Liver (tissue), 9 donors: ENCODE measurements around the gene USH2A. TPM values are rescaled to one million over a fixed set of nuclear protein-coding genes. Genes with fewer than 3 reads are reported as not detected.

ENCODE experiments used
- DNase-seq: peaks from one replicate; pipeline ENCODE4 v3.0.0-alpha.2; 2017; ENCODE audit warnings: low spot score
- H3K27ac ChIP-seq, 2 donors: one replicate each; pipeline ENCODE4 v1.7.0; 2013; ENCODE audit warnings: inconsistent platforms in 2 of 2, low read length in 2 of 2, control low read depth in 1 of 2, low read depth in 1 of 2, mild to moderate bottlenecking in 1 of 2
- H3K27me3 ChIP-seq, 4 donors: one replicate each; pipeline versions ENCODE4 v1.6.1 to v1.7.0; 2013; ENCODE audit warnings: low read length in 3 of 4, inconsistent platforms in 1 of 4, mild to moderate bottlenecking in 1 of 4, moderate library complexity in 1 of 4; ENCODE audit not compliant: control insufficient read depth in 4 of 4, insufficient read depth in 4 of 4
- H3K36me3 ChIP-seq, 4 donors: one replicate each; pipeline versions ENCODE4 v1.6.1 to v1.7.0; 2013; ENCODE audit warnings: low read length in 3 of 4, mild to moderate bottlenecking in 3 of 4, low read depth in 1 of 4, moderate library complexity in 1 of 4; ENCODE audit not compliant: control insufficient read depth in 4 of 4, insufficient read depth in 3 of 4
- H3K4me1 ChIP-seq, 4 donors: one replicate each; pipeline versions ENCODE4 v1.6.1 to v1.7.0; 2013; ENCODE audit warnings: low read length in 3 of 4, mild to moderate bottlenecking in 3 of 4, moderate library complexity in 1 of 4; ENCODE audit not compliant: control insufficient read depth in 4 of 4, insufficient read depth in 4 of 4
- H3K4me3 ChIP-seq, 3 donors: one replicate each; pipeline versions ENCODE4 v1.6.1 to v1.7.0; 2013; ENCODE audit warnings: low read length in 3 of 3, control low read depth in 1 of 3, low read depth in 1 of 3, mild to moderate bottlenecking in 1 of 3
- H3K9ac ChIP-seq, 2 donors: one replicate each; pipeline ENCODE4 v1.7.0; 2013; ENCODE audit warnings: low read length in 2 of 2, mild to moderate bottlenecking in 2 of 2, moderate library complexity in 2 of 2, control low read depth in 1 of 2, low read depth in 1 of 2
- H3K9me3 ChIP-seq, 4 donors: one replicate each; pipeline versions ENCODE4 v1.6.1 to v1.7.0; 2013; ENCODE audit warnings: low read length in 3 of 4; ENCODE audit not compliant: control insufficient read depth in 4 of 4
- ATF3 ChIP-seq: IDR thresholded peaks from 2 replicates; pipeline ENCODE4 v1.6.1; 2016; ENCODE audit warnings: antibody characterized with exemption
- CTCF ChIP-seq: fragments of 150-350 bp; IDR thresholded peaks from 2 replicates; pipeline ENCODE4 v1.5.1; 2017; ENCODE audit warnings: improper control_type of control experiment, low read depth, low read length; ENCODE audit not compliant: missing input control
- EGR1 ChIP-seq, 2 donors: IDR thresholded peaks; 2 replicates each; pipeline ENCODE4 v1.6.1; 2016 to 2018; ENCODE audit warnings: antibody characterized with exemption in 2 of 2, low read depth in 2 of 2
- FOXA1 ChIP-seq: IDR thresholded peaks from 2 replicates; pipeline ENCODE4 v1.6.1; 2016; ENCODE audit warnings: antibody characterized with exemption
- FOXA2 ChIP-seq: IDR thresholded peaks from 2 replicates; pipeline ENCODE4 v1.6.1; 2016; ENCODE audit warnings: antibody characterized with exemption
- GABPA ChIP-seq, 2 donors: IDR thresholded peaks in 1 of 2; conservative IDR thresholded peaks in 1 of 2; 2 replicates each; pipeline ENCODE4 v1.6.1; 2016; ENCODE audit warnings: antibody characterized with exemption in 2 of 2, mild to moderate bottlenecking in 1 of 2, moderate library complexity in 1 of 2
- HNF4A ChIP-seq, 2 donors: conservative IDR thresholded peaks; 2 replicates each; pipeline ENCODE4 v1.6.1; 2016; ENCODE audit warnings: antibody characterized with exemption in 2 of 2, mild to moderate bottlenecking in 2 of 2
- HNF4G ChIP-seq: IDR thresholded peaks from 2 replicates; pipeline ENCODE4 v1.6.1; 2016; ENCODE audit warnings: antibody characterized with exemption
- JUND ChIP-seq, 2 donors: IDR thresholded peaks; 2 replicates each; pipeline ENCODE4 v1.6.1; 2016; ENCODE audit warnings: antibody characterized with exemption in 2 of 2
- MAX ChIP-seq: IDR thresholded peaks from 2 replicates; pipeline ENCODE4 v1.6.1; 2016; ENCODE audit warnings: antibody characterized with exemption
- NR2F2 ChIP-seq: IDR thresholded peaks from 2 replicates; pipeline ENCODE4 v1.6.1; 2016; ENCODE audit warnings: antibody characterized with exemption
- RAD21 ChIP-seq, 2 donors: IDR thresholded peaks; 2 replicates each; pipeline ENCODE4 v1.6.1; 2016; ENCODE audit warnings: antibody characterized with exemption in 2 of 2, mild to moderate bottlenecking in 2 of 2
- REST ChIP-seq: IDR thresholded peaks from 2 replicates; pipeline ENCODE4 v1.6.1; 2016; ENCODE audit warnings: antibody characterized with exemption, mild to moderate bottlenecking
- SP1 ChIP-seq: IDR thresholded peaks from 2 replicates; pipeline ENCODE4 v1.6.1; 2018; ENCODE audit warnings: antibody characterized with exemption, mild to moderate bottlenecking
- TAF1 ChIP-seq: conservative IDR thresholded peaks from 2 replicates; pipeline ENCODE4 v1.6.1; 2016; ENCODE audit warnings: antibody characterized with exemption, mild to moderate bottlenecking
- YY1 ChIP-seq: IDR thresholded peaks from 2 replicates; pipeline ENCODE4 v1.6.1; 2016; ENCODE audit warnings: antibody characterized with exemption, mild to moderate bottlenecking
- ZBTB33 ChIP-seq: IDR thresholded peaks from 2 replicates; pipeline ENCODE4 v1.6.1; 2016; ENCODE audit warnings: antibody characterized with exemption
- WGBS: extraction: QIAGEN DNeasy Blood & Tissue Kit; methylation state at CpG from one replicate; pipeline ENCODE4 v1.1.7; 2013; 5-methylcytosine and 5-hydroxymethylcytosine counted together
- polyA plus RNA-seq, 2 donors: library from polyadenylated mRNA; stranded (reverse) in 1 of 2; unstranded in 1 of 2; fragments of 200-250 nt in 1 of 2; fragments of >200 nt in 1 of 2; fragmentation: Nextera tagmentation in 1 of 2; extraction: Ambion mirVana in 1 of 2; gene quantifications; one replicate each; pipeline versions ENCODE4 v1.2.1 to v1.2.3, GENCODE V29; 2013 to 2015
- total RNA-seq, 2 donors: library from RNA; depleted of rRNA; stranded (reverse); fragments of >200 nt; gene quantifications; one replicate each; pipeline ENCODE4 v1.2.3, GENCODE V29; 2014
- donor health status: healthy.
- donor health status: healthy.
- donor health status: healthy.
- donor health status: healthy.
- donor health status: healthy.

Gene USH2A
- total and polyA plus RNA-seq, 4 donors, result 0.14 to 1.0 (median 0.31) TPM

GRCh38 chr1:216388558-216388957 lies 34.7 kb downstream of the USH2A start:
- Histone ChIP-seq H3K27me3 (no peaks in the 10 kb centered on the region), H3K9me3 (no peaks in the 10 kb centered on the region), H3K4me1 (no peaks in the 10 kb centered on the region), H3K9ac (no peak overlapping the region), H3K4me3 (no peak overlapping the region), H3K36me3 (no peaks in the 10 kb centered on the region), H3K27ac (no peak overlapping the region)
- TF ChIP-seq ATF3 (no peak), EGR1 (IDR thresholded peaks at IDR 0.05; ENCODE audit: low read depth in 2 of 2) (no peak)
- WGBS, result 19% methylated on average over 2 of the region's 2 CpGs
- DNase-seq, result no peak

GRCh38 chr1:216387782-216388181 lies 35.5 kb downstream of the USH2A start:
- Histone ChIP-seq H3K4me3 (no peak overlapping the region), H3K9me3 (no peaks in the 10 kb centered on the region), H3K27me3 (no peaks in the 10 kb centered on the region), H3K9ac (no peak overlapping the region), H3K27ac (no peak overlapping the region), H3K36me3 (no peaks in the 10 kb centered on the region), H3K4me1 (no peaks in the 10 kb centered on the region)
- DNase-seq, result no peak
- TF ChIP-seq NR2F2, result no peak
- no peak for TF ChIP-seq HNF4G
- TF ChIP-seq FOXA1, result no peak
- TF ChIP-seq FOXA2, result no peak
- no peak for TF ChIP-seq GABPA (IDR thresholded peaks at IDR 0.05 in 1 of 2, conservative IDR thresholded peaks at IDR 0.05 in 1 of 2)
- TF ChIP-seq YY1, result no peak
- no peak for TF ChIP-seq ZBTB33
- no peak for TF ChIP-seq RAD21 (IDR thresholded peaks at IDR 0.05)
- WGBS, result 71% methylated on average over 2 of the region's 2 CpGs

GRCh38 chr1:216379441-216379840 lies 43.8 kb downstream of the USH2A start:
- H3K27ac ChIP-seq, result no peak overlapping the region
- WGBS, result 89% methylated on average over 1 of the region's 1 CpG
- H3K27me3 ChIP-seq, result no peaks in the 10 kb centered on the region
- TF ChIP-seq TAF1 (no peak), GABPA (IDR thresholded peaks at IDR 0.05 in 1 of 2, conservative IDR thresholded peaks at IDR 0.05 in 1 of 2) (no peak), ZBTB33 (no peak), JUND (IDR thresholded peaks at IDR 0.05) (no peak), NR2F2 (no peak), HNF4A (conservative IDR thresholded peaks at IDR 0.05) (no peak), FOXA2 (no peak), MAX (no peak), EGR1 (IDR thresholded peaks at IDR 0.05; ENCODE audit: low read depth in 2 of 2) (no peak), SP1 (no peak), ATF3 (no peak), FOXA1 (no peak), RAD21 (IDR thresholded peaks at IDR 0.05) (no peak), YY1 (no peak), HNF4G (no peak), CTCF (no peak), REST (no peak)
- H3K4me3 ChIP-seq, result no peak overlapping the region
- DNase-seq, result no peak
- H3K36me3 ChIP-seq, result no peaks in the 10 kb centered on the region
- no peaks in the 10 kb centered on the region for H3K4me1 ChIP-seq
- H3K9me3 ChIP-seq, result no peaks in the 10 kb centered on the region
- no peak overlapping the region for H3K9ac ChIP-seq
